Endothelial cell of umbilical vein (primary cell): ENCODE data around the gene FLRT2. TPM values are rescaled to one million over a fixed set of nuclear protein-coding genes. Genes with fewer than 3 reads are reported as not detected.

Experiments used
- BruUV-seq: library from RNA; stranded (reverse); fragments of 400-500 nt; replicated peaks from 2 replicates; lab custom pipeline; 2021; lab: Mats Ljungman, UMichigan
- CTCF ChIA-PET: fragments of 300-600, 350-600 bp; sonication (Branson Sonifier 250); formaldehyde crosslinking; loops from one replicate; lab custom pipeline; 2021; ENCODE audit warnings: antibody characterized with exemption, inconsistent platforms; lab: Charles Lee
- POLR2A ChIA-PET: fragments of 300-600, 350-600 bp; sonication (Branson Sonifier 250); formaldehyde crosslinking; loops from one replicate; lab custom pipeline; 2021; ENCODE audit warnings: antibody characterized with exemption, inconsistent platforms; lab: Charles Lee
- DNase-seq: peaks from one replicate; pipeline ENCODE4 v3.0.0-alpha.2; 2011; ENCODE audit warnings: low read depth, low spot score
- FAIRE-seq: peaks from 2 replicates; lab custom pipeline; 2011; peaks lifted over from hg19 to GRCh38; lab: Jason Lieb, UNC
- H2AFZ ChIP-seq: 2 replicates; pipeline ENCODE4 v1.6.0; 2012; ENCODE audit warnings: low read depth, low read length, control low read depth, inconsistent platforms
- H3K27ac ChIP-seq: 2 replicates; pipeline ENCODE4 v1.5.1; 2011; ENCODE audit warnings: low read depth, mild to moderate bottlenecking, control low read depth, low read length, moderate library complexity; ENCODE audit not compliant: insufficient read depth
- H3K27me3 ChIP-seq, 2 experiments: 2 replicates each; pipeline versions ENCODE4 v1.6.0 to v1.6.1; 2011; ENCODE audit warnings: low read length in 2 of 2, mixed read lengths in 1 of 2; ENCODE audit not compliant: control insufficient read depth in 2 of 2, insufficient read depth in 2 of 2
- H3K36me3 ChIP-seq, 2 experiments: 2 replicates in 1 of 2; 3 replicates in 1 of 2; pipeline ENCODE4 v1.5.1; 2011; ENCODE audit warnings: low read length in 2 of 2, mild to moderate bottlenecking in 1 of 2, moderate library complexity in 1 of 2; ENCODE audit not compliant: control insufficient read depth in 2 of 2, insufficient read depth in 2 of 2; ENCODE audit errors: extremely low read depth in 1 of 2
- H3K4me1 ChIP-seq: 3 replicates; pipeline ENCODE4 v1.5.1; 2011; ENCODE audit warnings: mild to moderate bottlenecking, low read length; ENCODE audit not compliant: control insufficient read depth, insufficient read depth; ENCODE audit errors: extremely low read depth
- H3K4me2 ChIP-seq: 2 replicates; pipeline ENCODE4 v1.6.1; 2011; ENCODE audit warnings: low read length, control low read depth, mixed read lengths; ENCODE audit not compliant: insufficient read depth
- H3K4me3 ChIP-seq, 3 experiments: fragments of 200-600 bp in 1 of 3; sonication (generic), shearing (Covaris generic) in 1 of 3; replicated peaks in 1 of 3; 2 replicates each; pipeline ENCODE4 v1.5.1; 2011 to 2016; ENCODE audit warnings: control low read depth in 3 of 3, low read length in 3 of 3, mild to moderate bottlenecking in 2 of 3, inconsistent platforms in 1 of 3, low read depth in 1 of 3, moderate library complexity in 1 of 3; ENCODE audit not compliant: insufficient read depth in 1 of 3
- H3K79me2 ChIP-seq: 2 replicates; pipeline ENCODE4 v1.6.0; 2012; ENCODE audit warnings: low read length, inconsistent platforms; ENCODE audit not compliant: control insufficient read depth, insufficient read depth
- H3K9ac ChIP-seq: replicated peaks from 2 replicates; pipeline ENCODE3; 2011; ENCODE audit warnings: low read length, control low read depth; ENCODE audit not compliant: insufficient read depth; ENCODE audit errors: extremely low read depth
- H3K9me1 ChIP-seq: replicated peaks from 3 replicates; pipeline ENCODE4 v1.6.0; 2011; ENCODE audit warnings: mild to moderate bottlenecking, low read length; ENCODE audit not compliant: control insufficient read depth, insufficient read depth; ENCODE audit errors: extremely low read depth
- H3K9me3 ChIP-seq: replicated peaks from 2 replicates; pipeline ENCODE4 v1.5.1; 2012; ENCODE audit warnings: low read length, inconsistent platforms; ENCODE audit not compliant: control insufficient read depth, insufficient read depth
- H4K20me1 ChIP-seq: replicated peaks from 2 replicates; pipeline ENCODE3; 2011; ENCODE audit warnings: mild to moderate bottlenecking, low read length; ENCODE audit not compliant: control insufficient read depth, insufficient read depth; ENCODE audit errors: extremely low read depth
- CTCF ChIP-seq, 2 donors: IDR thresholded peaks; 1 replicate in 1 of 2; 2 replicates in 1 of 2; pipeline ENCODE4 v1.5.1; 2011; ENCODE audit warnings: low read length in 2 of 2, mild to moderate bottlenecking in 2 of 2, moderate library complexity in 2 of 2, control low read depth in 1 of 2, inconsistent platforms in 1 of 2, low read depth in 1 of 2; ENCODE audit not compliant: insufficient read depth in 1 of 2; ENCODE audit errors: extremely low read depth in 1 of 2
- EZH2 ChIP-seq: IDR thresholded peaks from 2 replicates; pipeline ENCODE4 v1.6.1; 2012; ENCODE audit warnings: borderline replicate concordance, low read depth, mild to moderate bottlenecking, moderate library complexity, low read length, inconsistent platforms; ENCODE audit not compliant: severe bottlenecking
- FOS ChIP-seq: IDR thresholded peaks from 2 replicates; pipeline ENCODE4 v1.6.1; 2011; ENCODE audit warnings: mild to moderate bottlenecking, low read length, moderate library complexity, borderline replicate concordance; ENCODE audit not compliant: insufficient read depth
- GATA2 ChIP-seq: IDR thresholded peaks from 2 replicates; pipeline ENCODE4 v1.7.0; 2011; ENCODE audit warnings: low read depth, mild to moderate bottlenecking, moderate library complexity, mixed read lengths, low read length; ENCODE audit not compliant: insufficient read length, insufficient read depth
- JUN ChIP-seq: IDR thresholded peaks from 2 replicates; pipeline ENCODE4 v1.6.1; 2011; ENCODE audit warnings: borderline replicate concordance, low read depth; ENCODE audit not compliant: insufficient read length, insufficient read depth
- MAX ChIP-seq: IDR thresholded peaks from 2 replicates; pipeline ENCODE4 v1.6.1; 2011; ENCODE audit not compliant: insufficient read depth, insufficient read length
- MYC ChIP-seq: IDR thresholded peaks from one replicate; pipeline ENCODE4 v1.6.1; 2011; ENCODE audit warnings: mild to moderate bottlenecking, low read depth, low read length
- POLR2A ChIP-seq: IDR thresholded peaks from 2 replicates; pipeline ENCODE4 v1.6.1; 2012; ENCODE audit warnings: low read depth, mild to moderate bottlenecking, control low read depth, low read length
- POLR2AphosphoS5 ChIP-seq: IDR thresholded peaks from 2 replicates; pipeline ENCODE4 v1.6.1; 2012; ENCODE audit warnings: low read depth, mild to moderate bottlenecking, control low read depth, low read length, moderate library complexity; ENCODE audit not compliant: insufficient read depth
- dilution Hi-C: fragments of 300-500 bp; cut with MboI; formaldehyde crosslinking; loops from one replicate; pipeline ENCODE4 v1.15.0; 2019; ENCODE audit warnings: low sequenced_read_pairs; ENCODE audit not compliant: extremely low pct_ligation_motif_present
- intact Hi-C: fragments of 100-400 bp; cut with micrococcal nuclease; formaldehyde crosslinking; loops from one replicate; pipeline ENCODE4 v1.10.0; 2022
- polyA plus RNA-seq, 4 experiments: library from polyadenylated mRNA; depleted of rRNA in 3 of 4; stranded (reverse) in 3 of 4; unstranded in 1 of 4; fragments of >200 nt; gene quantifications; 2 replicates each; pipeline versions ENCODE4 v1.2.1 to v1.2.3, GENCODE V29; 2011 to 2012; ENCODE audit warnings: missing spikeins in 1 of 4
- total RNA-seq: library from RNA; stranded (reverse); gene quantifications from 2 replicates; pipeline ENCODE4 v1.2.3, GENCODE V29; 2021

Gene FLRT2
- total and polyA plus RNA-seq, 2 donors (not counting 3 experiments of a cell fraction or from before 2014, with no cell fraction given) = 202 to 229 TPM

- no peak overlapping the region for H3K27ac ChIP-seq
- H2AFZ ChIP-seq = no peak overlapping the region
- BruUV-seq = no TSS peak
- no peaks in the 10 kb centered on the region for H3K36me3 ChIP-seq
- no peaks in the 10 kb centered on the region for H3K9me1 ChIP-seq
- CTCF ChIA-PET = interaction anchor here (1.6 kb wide), 1 partner anchor 16 kb away, joined by 5 read pairs; no protein-coding TSS in a partner anchor
- H3K4me1 ChIP-seq = peaks cover 18% of the 10 kb centered on the region
- POLR2A ChIA-PET = no interaction called here
- H3K4me3 ChIP-seq = no peak overlapping the region
- no peaks in the 10 kb centered on the region for H3K27me3 ChIP-seq
- no peak overlapping the region for H3K9ac ChIP-seq
- dilution Hi-C loops (no loop called here), intact Hi-C loops (no loop called here)
- TF ChIP-seq POLR2A (no peak), MYC (no peak), CTCF (IDR thresholded peaks at IDR 0.05; ENCODE audit: extremely low read depth in 1 of 2, insufficient read depth in 1 of 2, low read depth in 1 of 2, low read length in 2 of 2) (no peak), GATA2 (no peak), JUN (no peak), MAX (no peak), EZH2 (no peak), POLR2AphosphoS5 (no peak), FOS (no peak)
- FAIRE-seq (no peak), DNase-seq (no peak)
- no peaks in the 10 kb centered on the region for H4K20me1 ChIP-seq
- H3K79me2 ChIP-seq = no peaks in the 10 kb centered on the region
- H3K9me3 ChIP-seq = no peaks in the 10 kb centered on the region
- H3K4me2 ChIP-seq = no peak overlapping the region
Observed at GRCh38 chr14:85512451-85512850, 17.5 kb upstream of the FLRT2 start.
